Lower leg skin (tissue), 4 donors: ENCODE results near the gene CTNND1. TPM values are rescaled to one million over a fixed set of nuclear protein-coding genes. Genes with fewer than 3 reads are reported as not detected.
A peak's percentile ranks its signal among the peaks of the same experiment; 100 is the strongest.

Experiments
- DNase-seq, 2 donors: peaks; one replicate each; pipeline ENCODE4 v3.0.0-alpha.2; 2019; ENCODE audit warnings: low spot score in 2 of 2
- H3K4me3 ChIP-seq: fragments of 200-600 bp; sonication (generic); 2 replicates; pipeline ENCODE4 v1.5.1; 2017; ENCODE audit warnings: mild to moderate bottlenecking, low read depth; ENCODE audit not compliant: poor library complexity, severe bottlenecking
- POLR2A ChIP-seq, 2 donors: fragments of 450-650 bp; IDR thresholded peaks; one replicate each; pipeline ENCODE4 v1.6.1; 2016 to 2017; ENCODE audit warnings: antibody characterized with exemption in 2 of 2, mild to moderate bottlenecking in 1 of 2, moderate library complexity in 1 of 2
- WGBS, 2 donors: methylation state at CpG; one replicate each; pipeline ENCODE4 v1.1.5; 2018; 5-methylcytosine and 5-hydroxymethylcytosine counted together
- intact Hi-C: fragments of 100-400 bp; cut with DNase I; formaldehyde crosslinking; loops from one replicate; pipeline ENCODE4 v1.15.0; 2023; ENCODE audit warnings: low total_unique reads
- total RNA-seq, 4 donors: library from RNA; depleted of rRNA; stranded (reverse); fragments of >200 nt; gene quantifications; one replicate each; pipeline ENCODE4 v1.1.0, GENCODE V29; 2016
- TF ChIP-seq, protein P1 (sequence below), 3 donors: fragments of 450-650 bp; IDR thresholded peaks; one replicate each; pipeline ENCODE4 v1.5.1; 2016; ENCODE audit warnings: antibody characterized with exemption in 3 of 3, mild to moderate bottlenecking in 3 of 3, moderate library complexity in 2 of 3

Gene CTNND1
- total RNA-seq, 4 donors from 2014 or later = 186 to 243 (median 197) TPM

DNA sequence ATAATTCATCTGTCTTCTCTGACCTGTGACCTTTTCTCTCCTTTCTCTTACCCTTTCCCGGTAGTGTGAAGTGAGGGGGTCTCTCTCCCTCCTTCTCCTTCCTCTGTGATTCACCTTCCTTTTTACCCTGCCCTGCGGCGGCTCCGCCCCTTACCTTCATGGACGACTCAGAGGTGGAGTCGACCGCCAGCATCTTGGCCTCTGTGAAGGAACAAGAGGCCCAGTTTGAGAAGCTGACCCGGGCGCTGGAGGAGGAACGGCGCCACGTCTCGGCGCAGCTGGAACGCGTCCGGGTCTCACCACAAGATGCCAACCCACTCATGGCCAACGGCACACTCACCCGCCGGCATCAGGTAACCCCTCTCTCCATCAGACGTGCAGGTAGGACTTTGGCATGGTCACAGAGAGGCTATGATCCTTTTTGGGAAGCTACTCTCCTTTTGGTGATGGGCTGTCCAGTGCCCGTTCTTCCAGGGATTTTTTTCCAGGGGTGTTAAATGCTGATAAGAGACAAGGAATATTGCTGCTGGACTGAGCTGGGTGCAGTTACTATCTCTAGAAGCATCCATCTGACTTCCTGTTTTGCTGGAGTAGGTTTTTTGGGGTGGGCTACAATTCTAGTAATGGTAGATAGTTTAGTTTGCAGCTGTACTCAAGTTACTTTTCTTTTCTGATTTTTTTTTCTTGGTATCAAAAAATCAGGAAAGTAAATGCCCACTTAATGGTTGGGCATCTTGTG, 29.9 kb downstream of the CTNND1 start:
- intact Hi-C loops = no loop called here
- WGBS, 2 donors = 82 to 88% methylated on average over 22 of the region's 22 CpGs
- DNase-seq = no peak
- no peak for TF ChIP-seq POLR2A (IDR thresholded peaks at IDR 0.05)
- TF ChIP-seq, protein P1, sequence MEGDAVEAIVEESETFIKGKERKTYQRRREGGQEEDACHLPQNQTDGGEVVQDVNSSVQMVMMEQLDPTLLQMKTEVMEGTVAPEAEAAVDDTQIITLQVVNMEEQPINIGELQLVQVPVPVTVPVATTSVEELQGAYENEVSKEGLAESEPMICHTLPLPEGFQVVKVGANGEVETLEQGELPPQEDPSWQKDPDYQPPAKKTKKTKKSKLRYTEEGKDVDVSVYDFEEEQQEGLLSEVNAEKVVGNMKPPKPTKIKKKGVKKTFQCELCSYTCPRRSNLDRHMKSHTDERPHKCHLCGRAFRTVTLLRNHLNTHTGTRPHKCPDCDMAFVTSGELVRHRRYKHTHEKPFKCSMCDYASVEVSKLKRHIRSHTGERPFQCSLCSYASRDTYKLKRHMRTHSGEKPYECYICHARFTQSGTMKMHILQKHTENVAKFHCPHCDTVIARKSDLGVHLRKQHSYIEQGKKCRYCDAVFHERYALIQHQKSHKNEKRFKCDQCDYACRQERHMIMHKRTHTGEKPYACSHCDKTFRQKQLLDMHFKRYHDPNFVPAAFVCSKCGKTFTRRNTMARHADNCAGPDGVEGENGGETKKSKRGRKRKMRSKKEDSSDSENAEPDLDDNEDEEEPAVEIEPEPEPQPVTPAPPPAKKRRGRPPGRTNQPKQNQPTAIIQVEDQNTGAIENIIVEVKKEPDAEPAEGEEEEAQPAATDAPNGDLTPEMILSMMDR (IDR thresholded peaks at IDR 0.05) = no peak
- H3K4me3 ChIP-seq = no peak overlapping the region

DNA sequence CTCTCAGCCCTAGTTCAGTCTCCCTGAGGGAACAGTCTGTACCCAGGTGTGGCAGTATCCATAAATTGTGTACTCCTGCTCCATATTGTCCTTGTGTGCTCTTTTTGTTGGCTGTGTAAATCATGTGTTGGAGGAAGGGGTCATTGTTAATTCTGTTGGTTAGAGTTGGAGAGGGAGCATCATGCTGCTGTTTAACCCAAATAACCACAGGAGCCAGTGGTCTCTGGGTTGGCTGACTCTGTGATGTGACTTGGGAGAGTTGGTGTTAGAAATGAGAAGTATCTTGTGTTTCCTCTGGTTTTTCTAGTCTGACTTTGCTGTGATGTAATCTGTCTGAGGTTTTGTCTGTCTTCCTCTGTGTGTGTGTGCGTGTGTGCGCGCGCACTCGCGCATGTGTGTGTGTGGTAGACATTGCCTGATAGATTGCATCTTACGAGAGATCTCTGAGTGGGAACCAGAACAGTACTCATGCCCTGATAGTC, 30.5 kb downstream of the CTNND1 start:
- no peak for TF ChIP-seq POLR2A (IDR thresholded peaks at IDR 0.05)
- TF ChIP-seq, protein P1 (IDR thresholded peaks at IDR 0.05) = no peak
- WGBS, 2 donors = 73 to 86% methylated on average over 7 of the region's 7 CpGs
- H3K4me3 ChIP-seq = no peak overlapping the region
- intact Hi-C loops = no loop called here
- peak; percentile 74 to 91 for DNase-seq

DNA sequence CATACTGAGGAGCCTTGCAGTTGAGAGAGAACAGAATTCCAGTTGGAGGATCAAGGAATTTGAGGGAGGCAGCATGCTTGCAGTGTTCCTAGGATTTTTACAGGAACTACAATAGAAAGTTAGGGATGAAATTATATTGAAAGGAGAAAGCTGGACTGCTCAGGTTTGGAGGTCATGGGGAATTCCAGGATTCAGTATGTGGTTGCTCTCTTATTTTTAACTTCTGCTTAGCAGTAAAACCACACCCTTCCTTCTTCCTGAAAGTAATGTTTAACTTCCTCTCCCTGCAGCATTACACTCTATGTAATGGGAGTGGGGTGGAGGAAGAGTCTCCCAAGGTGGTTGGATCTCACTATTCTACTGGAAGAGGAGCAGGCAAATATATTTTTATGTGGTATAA, 31.3 kb downstream of the CTNND1 start:
- intact Hi-C loops = no loop called here
- H3K4me3 ChIP-seq = no peak overlapping the region
- TF ChIP-seq POLR2A (IDR thresholded peaks at IDR 0.05) = no peak
- TF ChIP-seq, protein P1 (IDR thresholded peaks at IDR 0.05) = no peak
- no peak for DNase-seq

DNA sequence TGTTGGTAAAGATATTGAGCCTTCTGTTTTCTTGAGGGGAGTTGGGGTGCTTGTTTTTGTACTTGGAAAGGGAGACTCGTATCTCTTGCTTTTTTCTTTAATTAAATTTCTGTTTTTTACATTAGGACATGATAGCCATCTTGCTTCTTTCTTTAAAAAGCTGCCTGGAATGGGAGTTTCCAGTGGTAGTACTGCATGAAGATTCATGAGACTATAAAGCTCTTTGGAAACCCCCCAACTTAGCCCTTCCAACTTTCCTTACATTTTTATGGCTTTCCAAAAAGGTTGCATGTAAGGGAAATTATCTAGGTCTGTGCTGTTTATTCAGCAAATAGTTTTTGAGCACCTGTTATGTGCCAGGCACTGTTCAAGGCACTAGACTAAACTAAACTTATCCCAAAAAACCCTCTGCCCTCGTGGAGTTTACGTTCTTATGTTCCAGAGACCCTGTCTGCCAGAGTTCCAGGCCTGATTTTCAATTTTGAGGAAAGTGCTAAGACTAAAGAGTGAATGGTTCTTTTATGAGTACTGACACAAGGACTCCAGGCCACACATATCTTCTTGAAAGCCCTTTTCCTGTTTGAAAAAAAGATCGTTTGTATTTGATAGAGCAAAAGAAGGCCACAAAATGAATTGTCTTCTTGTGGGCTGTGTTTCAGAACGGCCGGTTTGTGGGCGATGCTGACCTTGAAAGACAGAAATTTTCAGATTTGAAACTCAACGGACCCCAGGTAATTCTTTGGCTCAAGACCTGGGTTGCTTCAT, 31.9 kb downstream of the CTNND1 start:
- H3K4me3 ChIP-seq = no peak overlapping the region
- intact Hi-C loops = no loop called here
- TF ChIP-seq POLR2A (IDR thresholded peaks at IDR 0.05) = no peak
- TF ChIP-seq, protein P1 (IDR thresholded peaks at IDR 0.05) = no peak
- WGBS, 2 donors = 55 to 62% methylated on average over 8 of the region's 8 CpGs
- no peak for DNase-seq

DNA sequence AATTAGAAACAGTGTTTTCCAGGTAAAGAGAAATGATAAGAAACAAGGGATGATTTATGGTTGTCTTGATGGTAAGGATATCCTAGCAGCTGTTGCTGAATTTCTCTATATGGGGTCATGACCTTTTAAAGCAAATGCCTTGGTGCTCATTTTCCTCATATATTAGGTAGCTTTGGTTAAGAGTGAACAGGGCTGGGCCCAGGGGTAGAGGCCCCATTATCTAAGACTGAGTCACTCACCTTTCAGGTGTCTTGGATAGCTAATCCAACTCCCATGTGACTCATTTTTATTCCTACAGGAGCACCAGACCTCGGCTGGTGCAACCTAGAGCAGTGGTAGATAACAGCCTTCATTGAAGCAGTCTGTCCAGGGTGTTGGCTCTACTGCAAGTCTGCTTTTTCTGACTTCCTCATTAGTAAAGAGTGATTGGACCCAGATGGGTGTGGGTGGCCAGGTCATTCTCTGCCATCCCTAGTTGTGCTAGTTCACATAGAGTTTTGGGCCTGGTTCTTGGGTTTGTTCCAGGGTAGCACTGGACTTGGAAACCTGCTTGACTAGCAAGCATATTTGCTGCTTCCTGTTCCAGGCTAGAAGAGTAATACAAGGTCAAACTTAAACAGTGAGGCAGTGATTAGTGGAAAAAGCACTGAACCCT, 37.4 kb downstream of the CTNND1 start:
- no peak for TF ChIP-seq POLR2A (IDR thresholded peaks at IDR 0.05)
- TF ChIP-seq, protein P1 (IDR thresholded peaks at IDR 0.05) = no peak
- no peak overlapping the region for H3K4me3 ChIP-seq
- DNase-seq = peak; percentile 67 to 84
- 4 to 13% methylated on average over 1 of the region's 1 CpG for WGBS, 2 donors
- intact Hi-C loops = no loop called here
